GM23338 (cell line): ENCODE results near the gene CHST13.

Experiments used
- CREB1 ChIP-seq: fragments of 250-450 bp; sonication (Bioruptor Pico); IDR thresholded peaks from 2 replicates; pipeline ENCODE4 v1.5.0; 2020; ENCODE audit warnings: low read depth, mild to moderate bottlenecking, moderate library complexity
- CTCF ChIP-seq, 2 experiments: fragments of 200-600 bp in 1 of 2; sonication (generic) in 1 of 2; conservative IDR thresholded peaks; 2 replicates each; pipeline versions ENCODE4 v1.5.1 to v1.6.1; 2016 to 2017; ENCODE audit warnings: antibody characterized with exemption in 2 of 2, low read depth in 2 of 2, mild to moderate bottlenecking in 2 of 2, moderate library complexity in 1 of 2
- EZH2 ChIP-seq: fragments of 200-600 bp; sonication (generic); IDR thresholded peaks from one replicate; pipeline ENCODE4 v1.8.0; 2017; ENCODE audit warnings: antibody characterized with exemption, mild to moderate bottlenecking, low read depth; ENCODE audit not compliant: unreplicated experiment
- EZH2phosphoT487 ChIP-seq: fragments of 200-600 bp; sonication (generic); IDR thresholded peaks from one replicate; pipeline ENCODE4 v1.8.1; 2018; ENCODE audit warnings: antibody characterized with exemption; ENCODE audit not compliant: unreplicated experiment
- NANOG ChIP-seq: IDR thresholded peaks from 2 replicates; pipeline ENCODE4 v1.6.1; 2016; ENCODE audit warnings: antibody characterized with exemption, borderline replicate concordance
- POLR2AphosphoS5 ChIP-seq: IDR thresholded peaks from 2 replicates; pipeline ENCODE4 v1.6.1; 2016; ENCODE audit warnings: antibody characterized with exemption, low read depth
- STAT1 ChIP-seq: IDR thresholded peaks from one replicate; pipeline ENCODE4 v1.6.1; 2016; ENCODE audit warnings: antibody characterized with exemption; ENCODE audit not compliant: unreplicated experiment
- ZNF114 ChIP-seq: fragments of 250-450 bp; sonication (Bioruptor Pico); IDR thresholded peaks from 2 replicates; pipeline ENCODE4 v1.5.0; 2020; ENCODE audit warnings: mild to moderate bottlenecking, moderate library complexity
- ZNF331 ChIP-seq: fragments of 250-450 bp; sonication (Bioruptor Pico); IDR thresholded peaks from 2 replicates; pipeline ENCODE4 v1.5.0; 2020; ENCODE audit warnings: low read depth, mild to moderate bottlenecking, moderate library complexity
- TF ChIP-seq, protein P1 (sequence below): IDR thresholded peaks from one replicate; pipeline ENCODE4 v1.6.1; 2018; ENCODE audit warnings: antibody characterized with exemption; ENCODE audit not compliant: unreplicated experiment
- TF ChIP-seq, protein P2 (sequence below): fragments of 250-450 bp; sonication (Bioruptor Pico); IDR thresholded peaks from 2 replicates; pipeline ENCODE4 v1.5.0; 2020; ENCODE audit warnings: mild to moderate bottlenecking, moderate library complexity
- TF ChIP-seq, protein P3 (sequence below): IDR thresholded peaks from 2 replicates; pipeline ENCODE4 v1.6.1; 2016; ENCODE audit warnings: antibody characterized with exemption

GRCh38 chr3:126478581-126479310, 45.2 kb upstream of the CHST13 start:
- no peak for TF ChIP-seq CTCF (conservative IDR thresholded peaks at IDR 0.05; ENCODE audit: low read depth in 2 of 2)
- no peak for TF ChIP-seq EZH2phosphoT487
- TF ChIP-seq, protein P1, sequence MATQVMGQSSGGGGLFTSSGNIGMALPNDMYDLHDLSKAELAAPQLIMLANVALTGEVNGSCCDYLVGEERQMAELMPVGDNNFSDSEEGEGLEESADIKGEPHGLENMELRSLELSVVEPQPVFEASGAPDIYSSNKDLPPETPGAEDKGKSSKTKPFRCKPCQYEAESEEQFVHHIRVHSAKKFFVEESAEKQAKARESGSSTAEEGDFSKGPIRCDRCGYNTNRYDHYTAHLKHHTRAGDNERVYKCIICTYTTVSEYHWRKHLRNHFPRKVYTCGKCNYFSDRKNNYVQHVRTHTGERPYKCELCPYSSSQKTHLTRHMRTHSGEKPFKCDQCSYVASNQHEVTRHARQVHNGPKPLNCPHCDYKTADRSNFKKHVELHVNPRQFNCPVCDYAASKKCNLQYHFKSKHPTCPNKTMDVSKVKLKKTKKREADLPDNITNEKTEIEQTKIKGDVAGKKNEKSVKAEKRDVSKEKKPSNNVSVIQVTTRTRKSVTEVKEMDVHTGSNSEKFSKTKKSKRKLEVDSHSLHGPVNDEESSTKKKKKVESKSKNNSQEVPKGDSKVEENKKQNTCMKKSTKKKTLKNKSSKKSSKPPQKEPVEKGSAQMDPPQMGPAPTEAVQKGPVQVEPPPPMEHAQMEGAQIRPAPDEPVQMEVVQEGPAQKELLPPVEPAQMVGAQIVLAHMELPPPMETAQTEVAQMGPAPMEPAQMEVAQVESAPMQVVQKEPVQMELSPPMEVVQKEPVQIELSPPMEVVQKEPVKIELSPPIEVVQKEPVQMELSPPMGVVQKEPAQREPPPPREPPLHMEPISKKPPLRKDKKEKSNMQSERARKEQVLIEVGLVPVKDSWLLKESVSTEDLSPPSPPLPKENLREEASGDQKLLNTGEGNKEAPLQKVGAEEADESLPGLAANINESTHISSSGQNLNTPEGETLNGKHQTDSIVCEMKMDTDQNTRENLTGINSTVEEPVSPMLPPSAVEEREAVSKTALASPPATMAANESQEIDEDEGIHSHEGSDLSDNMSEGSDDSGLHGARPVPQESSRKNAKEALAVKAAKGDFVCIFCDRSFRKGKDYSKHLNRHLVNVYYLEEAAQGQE: no peak
- no peak for TF ChIP-seq EZH2
- no peak for TF ChIP-seq POLR2AphosphoS5
- TF ChIP-seq, protein P2, sequence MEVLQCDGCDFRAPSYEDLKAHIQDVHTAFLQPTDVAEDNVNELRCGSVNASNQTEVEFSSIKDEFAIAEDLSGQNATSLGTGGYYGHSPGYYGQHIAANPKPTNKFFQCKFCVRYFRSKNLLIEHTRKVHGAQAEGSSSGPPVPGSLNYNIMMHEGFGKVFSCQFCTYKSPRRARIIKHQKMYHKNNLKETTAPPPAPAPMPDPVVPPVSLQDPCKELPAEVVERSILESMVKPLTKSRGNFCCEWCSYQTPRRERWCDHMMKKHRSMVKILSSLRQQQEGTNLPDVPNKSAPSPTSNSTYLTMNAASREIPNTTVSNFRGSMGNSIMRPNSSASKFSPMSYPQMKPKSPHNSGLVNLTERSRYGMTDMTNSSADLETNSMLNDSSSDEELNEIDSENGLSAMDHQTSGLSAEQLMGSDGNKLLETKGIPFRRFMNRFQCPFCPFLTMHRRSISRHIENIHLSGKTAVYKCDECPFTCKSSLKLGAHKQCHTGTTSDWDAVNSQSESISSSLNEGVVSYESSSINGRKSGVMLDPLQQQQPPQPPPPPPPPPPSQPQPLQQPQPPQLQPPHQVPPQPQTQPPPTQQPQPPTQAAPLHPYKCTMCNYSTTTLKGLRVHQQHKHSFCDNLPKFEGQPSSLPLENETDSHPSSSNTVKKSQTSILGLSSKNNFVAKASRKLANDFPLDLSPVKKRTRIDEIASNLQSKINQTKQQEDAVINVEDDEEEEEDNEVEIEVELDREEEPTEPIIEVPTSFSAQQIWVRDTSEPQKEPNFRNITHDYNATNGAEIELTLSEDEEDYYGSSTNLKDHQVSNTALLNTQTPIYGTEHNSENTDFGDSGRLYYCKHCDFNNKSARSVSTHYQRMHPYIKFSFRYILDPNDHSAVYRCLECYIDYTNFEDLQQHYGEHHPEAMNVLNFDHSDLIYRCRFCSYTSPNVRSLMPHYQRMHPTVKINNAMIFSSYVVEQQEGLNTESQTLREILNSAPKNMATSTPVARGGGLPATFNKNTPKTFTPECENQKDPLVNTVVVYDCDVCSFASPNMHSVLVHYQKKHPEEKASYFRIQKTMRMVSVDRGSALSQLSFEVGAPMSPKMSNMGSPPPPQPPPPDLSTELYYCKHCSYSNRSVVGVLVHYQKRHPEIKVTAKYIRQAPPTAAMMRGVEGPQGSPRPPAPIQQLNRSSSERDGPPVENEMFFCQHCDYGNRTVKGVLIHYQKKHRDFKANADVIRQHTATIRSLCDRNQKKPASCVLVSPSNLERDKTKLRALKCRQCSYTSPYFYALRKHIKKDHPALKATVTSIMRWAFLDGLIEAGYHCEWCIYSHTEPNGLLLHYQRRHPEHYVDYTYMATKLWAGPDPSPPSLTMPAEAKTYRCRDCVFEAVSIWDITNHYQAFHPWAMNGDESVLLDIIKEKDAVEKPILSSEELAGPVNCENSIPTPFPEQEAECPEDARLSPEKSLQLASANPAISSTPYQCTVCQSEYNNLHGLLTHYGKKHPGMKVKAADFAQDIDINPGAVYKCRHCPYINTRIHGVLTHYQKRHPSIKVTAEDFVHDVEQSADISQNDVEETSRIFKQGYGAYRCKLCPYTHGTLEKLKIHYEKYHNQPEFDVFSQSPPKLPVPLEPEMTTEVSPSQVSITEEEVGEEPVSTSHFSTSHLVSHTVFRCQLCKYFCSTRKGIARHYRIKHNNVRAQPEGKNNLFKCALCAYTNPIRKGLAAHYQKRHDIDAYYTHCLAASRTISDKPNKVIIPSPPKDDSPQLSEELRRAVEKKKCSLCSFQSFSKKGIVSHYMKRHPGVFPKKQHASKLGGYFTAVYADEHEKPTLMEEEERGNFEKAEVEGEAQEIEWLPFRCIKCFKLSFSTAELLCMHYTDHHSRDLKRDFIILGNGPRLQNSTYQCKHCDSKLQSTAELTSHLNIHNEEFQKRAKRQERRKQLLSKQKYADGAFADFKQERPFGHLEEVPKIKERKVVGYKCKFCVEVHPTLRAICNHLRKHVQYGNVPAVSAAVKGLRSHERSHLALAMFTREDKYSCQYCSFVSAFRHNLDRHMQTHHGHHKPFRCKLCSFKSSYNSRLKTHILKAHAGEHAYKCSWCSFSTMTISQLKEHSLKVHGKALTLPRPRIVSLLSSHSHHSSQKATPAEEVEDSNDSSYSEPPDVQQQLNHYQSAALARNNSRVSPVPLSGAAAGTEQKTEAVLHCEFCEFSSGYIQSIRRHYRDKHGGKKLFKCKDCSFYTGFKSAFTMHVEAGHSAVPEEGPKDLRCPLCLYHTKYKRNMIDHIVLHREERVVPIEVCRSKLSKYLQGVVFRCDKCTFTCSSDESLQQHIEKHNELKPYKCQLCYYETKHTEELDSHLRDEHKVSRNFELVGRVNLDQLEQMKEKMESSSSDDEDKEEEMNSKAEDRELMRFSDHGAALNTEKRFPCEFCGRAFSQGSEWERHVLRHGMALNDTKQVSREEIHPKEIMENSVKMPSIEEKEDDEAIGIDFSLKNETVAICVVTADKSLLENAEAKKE (CRISPR knock-in tag): no peak
- no peak for TF ChIP-seq CREB1 (CRISPR knock-in tag)
- TF ChIP-seq ZNF331: no peak
- no peak for TF ChIP-seq ZNF114 (CRISPR knock-in tag)
- no peak for TF ChIP-seq STAT1
- TF ChIP-seq NANOG: no peak
- TF ChIP-seq, protein P3, sequence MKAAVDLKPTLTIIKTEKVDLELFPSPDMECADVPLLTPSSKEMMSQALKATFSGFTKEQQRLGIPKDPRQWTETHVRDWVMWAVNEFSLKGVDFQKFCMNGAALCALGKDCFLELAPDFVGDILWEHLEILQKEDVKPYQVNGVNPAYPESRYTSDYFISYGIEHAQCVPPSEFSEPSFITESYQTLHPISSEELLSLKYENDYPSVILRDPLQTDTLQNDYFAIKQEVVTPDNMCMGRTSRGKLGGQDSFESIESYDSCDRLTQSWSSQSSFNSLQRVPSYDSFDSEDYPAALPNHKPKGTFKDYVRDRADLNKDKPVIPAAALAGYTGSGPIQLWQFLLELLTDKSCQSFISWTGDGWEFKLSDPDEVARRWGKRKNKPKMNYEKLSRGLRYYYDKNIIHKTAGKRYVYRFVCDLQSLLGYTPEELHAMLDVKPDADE: no peak
